K562 (cell line): ENCODE data around the gene NAV2. TPM values are rescaled to one million over a fixed set of nuclear protein-coding genes. Genes with fewer than 3 reads are reported as not detected.

Experiments used
- ATAC-seq: fragments of 200-7000 bp; cut with Tn5 transposase; 3 replicates; pipeline ENCODE4 v1.9.1; 2020; ENCODE audit warnings: moderate library complexity
- BruUV-seq: library from RNA; stranded (reverse); fragments of 400-500 nt; replicated peaks from 2 replicates; lab custom pipeline; 2021; lab: Mats Ljungman, UMichigan
- CTCF ChIA-PET: fragments of 300-600 bp; formaldehyde crosslinking; extraction: SDS; loops from one replicate; lab custom pipeline; 2021; ENCODE audit warnings: low intra/inter-chr PET ratio; lab: Yijun Ruan, JAX
- POLR2A ChIA-PET: fragments of 300-600, 350-650 bp; sonication (Branson Sonifier 250); formaldehyde crosslinking; extraction: SDS; loops from one replicate; lab custom pipeline; 2021; ENCODE audit warnings: antibody characterized with exemption, inconsistent platforms; lab: Yijun Ruan, JAX
- DNase-seq, 4 experiments: peaks; one replicate each; pipeline versions ENCODE4 v3.0.0 to v3.0.0-alpha.2; 2011 to 2018; ENCODE audit warnings: low spot score in 3 of 4, mixed read lengths in 3 of 4; ENCODE audit errors: extremely low read depth in 1 of 4
- FAIRE-seq: peaks from 2 replicates; lab custom pipeline; 2011; peaks lifted over from hg19 to GRCh38; lab: Jason Lieb, UNC
- H2AFZ ChIP-seq: 2 replicates; pipeline ENCODE4 v1.6.0; 2011; ENCODE audit warnings: low read depth, low read length, control low read depth, inconsistent platforms
- H3K27ac ChIP-seq: fragments of 200-600 bp; 3 replicates; pipeline ENCODE4 v1.8.0; 2011; ENCODE audit warnings: low read depth, mild to moderate bottlenecking, control low read depth, inconsistent platforms, low read length, moderate library complexity, mixed read lengths; ENCODE audit errors: extremely low read depth
- H3K27me3 ChIP-seq, 2 experiments: fragments of 300-600 bp in 1 of 2; 2 replicates in 1 of 2; 3 replicates in 1 of 2; pipeline versions ENCODE4 v1.6.0 to v1.8.0; 2011; ENCODE audit warnings: inconsistent platforms in 2 of 2, low read length in 2 of 2, mild to moderate bottlenecking in 1 of 2, mixed read lengths in 1 of 2, moderate library complexity in 1 of 2; ENCODE audit not compliant: control insufficient read depth in 2 of 2, insufficient read depth in 2 of 2
- H3K36me3 ChIP-seq: fragments of 300-600 bp; 3 replicates; pipeline ENCODE4 v1.8.0; 2011; ENCODE audit warnings: mild to moderate bottlenecking, low read length, inconsistent platforms; ENCODE audit not compliant: control insufficient read depth, insufficient read depth
- H3K4me1 ChIP-seq, 2 experiments: fragments of 200-600 bp in 1 of 2; replicated peaks in 1 of 2; 2 replicates in 1 of 2; 3 replicates in 1 of 2; pipeline versions ENCODE4 v1.5.1 to v1.8.0; 2011; ENCODE audit warnings: inconsistent platforms in 2 of 2, low read length in 2 of 2, mild to moderate bottlenecking in 1 of 2, mixed read lengths in 1 of 2, moderate library complexity in 1 of 2; ENCODE audit not compliant: control insufficient read depth in 2 of 2, insufficient read depth in 2 of 2
- H3K4me2 ChIP-seq: 2 replicates; pipeline ENCODE4 v1.6.1; 2011; ENCODE audit warnings: low read length, control low read depth, inconsistent platforms, mixed read lengths; ENCODE audit not compliant: insufficient read depth
- H3K4me3 ChIP-seq: fragments of 200-600 bp; sonication (generic), shearing (Covaris generic); 2 replicates; pipeline ENCODE4 v1.5.1; 2016; ENCODE audit warnings: control low read depth, inconsistent platforms
- H3K79me2 ChIP-seq: fragments of 200-600 bp; 3 replicates; pipeline ENCODE4 v1.8.0; 2011; ENCODE audit warnings: low read length, inconsistent platforms; ENCODE audit not compliant: control insufficient read depth, insufficient read depth
- H3K9ac ChIP-seq, 2 experiments: 2 replicates each; pipeline versions ENCODE4 v1.6.0 to v1.6.1; 2011; ENCODE audit warnings: low read depth in 2 of 2, low read length in 2 of 2, control low read depth in 1 of 2, inconsistent platforms in 1 of 2, mild to moderate bottlenecking in 1 of 2, mixed read lengths in 1 of 2; ENCODE audit not compliant: insufficient read depth in 1 of 2
- H3K9me1 ChIP-seq: one replicate; pipeline ENCODE4 v1.6.0; 2011; ENCODE audit warnings: inconsistent platforms, mild to moderate bottlenecking, low read length, moderate library complexity; ENCODE audit not compliant: control insufficient read depth, insufficient read depth
- H3K9me3 ChIP-seq: replicated peaks from 2 replicates; pipeline ENCODE4 v1.5.1; 2011; ENCODE audit warnings: low read depth, low read length, inconsistent platforms; ENCODE audit not compliant: control insufficient read depth, insufficient read depth
- H4K20me1 ChIP-seq: replicated peaks from 2 replicates; pipeline ENCODE4 v1.6.1; 2011; ENCODE audit warnings: low read length, inconsistent platforms, mixed read lengths; ENCODE audit not compliant: control insufficient read depth, insufficient read depth
- CBX8 ChIP-seq: fragments of 200-600 bp; sonication (generic); IDR thresholded peaks from 2 replicates; pipeline ENCODE4 v1.6.1; 2012; ENCODE audit warnings: borderline replicate concordance, mixed run types, low read depth, mild to moderate bottlenecking, moderate library complexity, mixed read lengths, low read length, control low read depth, inconsistent platforms; ENCODE audit not compliant: poor library complexity, severe bottlenecking; ENCODE audit errors: extremely low read depth
- CREM ChIP-seq: IDR thresholded peaks from 2 replicates; pipeline ENCODE4 v1.6.1; 2014; ENCODE audit warnings: antibody characterized with exemption, low read depth
- ERF ChIP-seq: fragments of 450-650 bp; formaldehyde crosslinking; IDR thresholded peaks from 2 replicates; pipeline ENCODE4 v1.4.0; 2020; ENCODE audit warnings: mild to moderate bottlenecking, mixed read lengths
- ESRRA ChIP-seq: fragments of 450-650 bp; IDR thresholded peaks from 2 replicates; pipeline ENCODE4 v1.6.1; 2014; ENCODE audit warnings: low read depth, mild to moderate bottlenecking, moderate library complexity, borderline replicate concordance
- GMEB1 ChIP-seq: fragments of 250-450 bp; sonication (Bioruptor Pico); IDR thresholded peaks from 2 replicates; pipeline ENCODE4 v1.4.0; 2020; ENCODE audit warnings: mild to moderate bottlenecking
- IRF2 ChIP-seq: sonication (generic); formaldehyde crosslinking; IDR thresholded peaks from 2 replicates; pipeline ENCODE4 v1.8.1; 2022; ENCODE audit warnings: mild to moderate bottlenecking, missing genetic modification reagents
- KDM4B ChIP-seq, 2 experiments: fragments of 450-650 bp in 1 of 2; sonication (generic) in 1 of 2; IDR thresholded peaks; 2 replicates each; pipeline ENCODE4 v1.6.1; 2016 to 2017; ENCODE audit warnings: borderline replicate concordance in 2 of 2, antibody characterized with exemption in 1 of 2, low read depth in 1 of 2, mild to moderate bottlenecking in 1 of 2
- NKRF ChIP-seq: fragments of 450-650 bp; IDR thresholded peaks from 2 replicates; pipeline ENCODE4 v1.6.1; 2016; ENCODE audit warnings: borderline replicate concordance
- POLR3A ChIP-seq: IDR thresholded peaks from 2 replicates; pipeline ENCODE4 v1.6.1; 2011; ENCODE audit warnings: borderline replicate concordance, mild to moderate bottlenecking, moderate library complexity; ENCODE audit not compliant: insufficient read length, insufficient read depth; ENCODE audit errors: extremely low read depth
- PPARD ChIP-seq: fragments of 250-450 bp; sonication (Bioruptor Pico); IDR thresholded peaks from 2 replicates; pipeline ENCODE4 v1.8.0; 2022; ENCODE audit warnings: inconsistent platforms, mild to moderate bottlenecking, moderate library complexity
- TRIM28 ChIP-seq: fragments of 450-650 bp; IDR thresholded peaks from 2 replicates; pipeline ENCODE4 v1.6.1; 2017
- UBTF ChIP-seq, 2 experiments: IDR thresholded peaks; 2 replicates each; pipeline ENCODE4 v1.6.1; 2012; ENCODE audit warnings: improper control_type of control experiment in 2 of 2, low read depth in 2 of 2, low read length in 2 of 2, borderline replicate concordance in 1 of 2
- ZNF184 ChIP-seq: sonication (generic); formaldehyde crosslinking; IDR thresholded peaks from 2 replicates; pipeline ENCODE4 v1.5.0; 2020; ENCODE audit warnings: missing genetic modification reagents
- WGBS: fragments of 100-300 bp; shearing (Covaris generic); methylation state at CpG from one replicate; pipeline ENCODE4 v1.1.6; 2016; ENCODE audit warnings: low coverage, mixed read lengths; ENCODE audit not compliant: insufficient coverage; ENCODE audit errors: missing lambda C conversion rate; 5-methylcytosine and 5-hydroxymethylcytosine counted together
- in situ Hi-C: fragments of 300-500 bp; cut with MboI; formaldehyde crosslinking; loops from 4 replicates; pipeline ENCODE4 v1.15.0; 2018; ENCODE audit warnings: inconsistent platforms, mixed read lengths
- intact Hi-C: fragments of 100-400 bp; cut with micrococcal nuclease; formaldehyde crosslinking; loops from 2 replicates; pipeline ENCODE4 v1.14.2; 2022
- polyA plus RNA-seq, 8 experiments: library from polyadenylated mRNA; depleted of rRNA in 4 of 8; stranded (reverse) in 5 of 8; unstranded in 3 of 8; fragments of >200 nt; fragmentation: Nextera tagmentation in 2 of 8; fragmentation: Illumina TruSeq in 1 of 8; extraction: Ambion mirVana in 2 of 8; extraction: Trizol in 1 of 8; gene quantifications; 2 replicates each; pipeline versions ENCODE4 v1.2.1 to v1.2.3, GENCODE V29; 2011 to 2014; ENCODE audit warnings: inconsistent platforms in 1 of 8, missing spikeins in 1 of 8
- total RNA-seq, 7 experiments: library from RNA; depleted of rRNA in 6 of 7; stranded (reverse); fragments of >200 nt in 6 of 7; fragmentation: Illumina TruSeq in 2 of 7; extraction: Trizol in 2 of 7; gene quantifications; 2 replicates each; pipeline versions ENCODE4 v1.2.1 to v1.2.3, GENCODE V29; 2011 to 2021; ENCODE audit warnings: low replicate concordance in 1 of 7

The NAV2 gene
- total and polyA plus RNA-seq, 9 of the 15 experiments (the other 6 are each of a cell fraction or from before 2014, with no cell fraction given): 0.03 to 0.35 (median 0.05) TPM

- TF ChIP-seq KDM4B (IDR thresholded peaks at IDR 0.05; ENCODE audit: borderline replicate concordance in 2 of 2, low read depth in 1 of 2) (no peak), PPARD (CRISPR knock-in tag) (no peak), POLR3A (no peak)
- TF ChIP-seq, all 486 proteins: peak for 0
These were observed 158.9 kb downstream of the NAV2 start (continued) for GRCh38 chr11:19871531-19871930.

GRCh38 chr11:19872512-19873145 is 160.0 kb downstream of the NAV2 start:
- H3K4me1 ChIP-seq: no peaks in the 10 kb centered on the region
- no peaks in the 10 kb centered on the region for H3K9me1 ChIP-seq
- H3K4me3 ChIP-seq: no peak overlapping the region
- ChIA-PET CTCF (no interaction called here), POLR2A (no interaction called here)
- no peak for DNase-seq
- ATAC-seq: no peak
- H3K27ac ChIP-seq: no peak overlapping the region
- BruUV-seq: no TSS peak
- no peak overlapping the region for H2AFZ ChIP-seq
- in situ Hi-C loops: no loop called here
- H3K9me3 ChIP-seq: no peaks in the 10 kb centered on the region
- no peaks in the 10 kb centered on the region for H3K36me3 ChIP-seq
- no peak overlapping the region for H3K9ac ChIP-seq
- no peaks in the 10 kb centered on the region for H4K20me1 ChIP-seq
- peaks cover 0 to 4% of the 10 kb centered on the region in 2 experiments; a peak in 1 of 5 replicates for H3K27me3 ChIP-seq
- no peak for FAIRE-seq
- H3K79me2 ChIP-seq: no peaks in the 10 kb centered on the region
- no peak overlapping the region for H3K4me2 ChIP-seq
- intact Hi-C loops: no loop called here
- WGBS: 0% methylated on average over 4 of the region's 4 CpGs
- TF ChIP-seq GMEB1 (no peak), ERF (CRISPR knock-in tag) (no peak), ZNF184 (CRISPR knock-in tag) (no peak), TRIM28 (no peak), ESRRA (no peak), UBTF (IDR thresholded peaks at IDR 0.05; ENCODE audit: borderline replicate concordance in 1 of 2, low read depth in 2 of 2, low read length in 2 of 2) (no peak), CBX8 (no peak), CREM (no peak), NKRF (no peak), IRF2 (CRISPR knock-in tag) (no peak)
